GM12891 (cell line): ENCODE measurements around the gene SPON1.

ENCODE experiments used
- DNase-seq: peaks from one replicate; pipeline ENCODE4 v3.0.0; 2011; ENCODE audit warnings: low spot score; ENCODE audit not compliant: insufficient read length
- FAIRE-seq: peaks from 2 replicates; lab custom pipeline; 2011; peaks lifted over from hg19 to GRCh38; lab: Jason Lieb, UNC
- PAX5 ChIP-seq: IDR thresholded peaks from 2 replicates; pipeline ENCODE4 v1.6.1; 2011; ENCODE audit warnings: low read length, moderate library complexity, mild to moderate bottlenecking; ENCODE audit not compliant: insufficient read depth, severe bottlenecking
- POLR2A ChIP-seq: IDR thresholded peaks from 2 replicates; pipeline ENCODE4 v1.6.1; 2011; ENCODE audit warnings: low read depth, low read length, control low read depth
- POLR2AphosphoS5 ChIP-seq: IDR thresholded peaks from 2 replicates; pipeline ENCODE4 v1.6.1; 2011; ENCODE audit warnings: low read depth, low read length, control low read depth
- POU2F2 ChIP-seq: IDR thresholded peaks from 2 replicates; pipeline ENCODE4 v1.6.1; 2011; ENCODE audit warnings: low read depth, mild to moderate bottlenecking, control low read depth, low read length, moderate library complexity
- SPI1 ChIP-seq: IDR thresholded peaks from 2 replicates; pipeline ENCODE4 v1.6.1; 2011; ENCODE audit warnings: low read depth, low read length, control low read depth
- TAF1 ChIP-seq: IDR thresholded peaks from 2 replicates; pipeline ENCODE4 v1.6.1; 2011; ENCODE audit warnings: low read depth, low read length, control low read depth

The SPON1 gene

GRCh38 chr11:14179116-14179820 lies 216.7 kb downstream of the SPON1 start:
- DNase-seq (no peak), FAIRE-seq (no peak)
- TF ChIP-seq SPI1 (no peak), POU2F2 (no peak), TAF1 (no peak), PAX5 (no peak), POLR2AphosphoS5 (no peak), POLR2A (no peak)

DNA sequence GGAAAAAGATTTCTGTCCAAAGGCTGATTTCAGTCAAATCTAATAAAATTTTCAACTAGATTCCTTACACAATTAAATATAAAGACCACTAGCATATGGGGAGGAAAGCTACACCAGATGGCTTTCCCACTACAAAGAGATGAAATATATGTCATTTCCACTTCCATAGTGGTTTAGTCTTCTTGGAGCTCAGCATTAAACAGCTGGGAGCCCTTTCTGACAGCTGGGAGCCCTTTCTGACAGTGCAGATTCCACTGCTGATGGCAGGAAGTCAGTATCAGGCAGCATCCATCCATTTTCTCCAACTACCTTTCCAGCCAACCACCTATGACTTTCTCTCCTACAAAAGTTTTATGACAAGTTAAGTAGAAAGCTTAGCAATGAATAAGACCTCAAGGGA lies 218.6 kb downstream of the SPON1 start:
- TF ChIP-seq POLR2A (no peak), SPI1 (no peak), PAX5 (no peak), POU2F2 (no peak), TAF1 (no peak), POLR2AphosphoS5 (no peak)
- no peak for FAIRE-seq
- DNase-seq, result no peak

DNA sequence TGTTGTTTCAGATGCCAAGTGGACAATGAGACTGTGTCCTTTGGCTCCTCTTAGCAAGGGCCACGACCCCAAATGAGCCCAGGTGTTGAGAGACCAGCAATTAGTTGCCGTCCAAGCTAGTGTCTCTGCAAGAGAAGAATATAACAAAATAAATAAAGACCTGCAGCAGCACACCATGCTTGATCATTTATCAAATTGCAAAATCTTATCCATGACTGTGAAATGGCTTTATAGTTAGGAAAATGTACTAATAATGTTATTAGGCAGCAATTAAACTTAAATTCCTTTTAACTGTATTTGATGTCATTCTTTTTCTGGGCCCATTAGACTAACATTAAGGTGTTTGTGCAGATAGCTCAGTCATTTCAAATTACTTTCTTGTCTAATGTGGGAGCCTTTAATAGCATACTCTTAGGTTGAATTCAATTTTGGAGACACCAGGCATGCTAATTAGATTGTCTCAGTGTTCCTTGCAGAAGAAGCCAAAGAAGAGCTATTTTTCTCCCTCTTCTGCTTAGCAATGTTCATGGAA lies 220.4 kb downstream of the SPON1 start:
- TF ChIP-seq POU2F2 (no peak), POLR2AphosphoS5 (no peak), SPI1 (no peak)
- FAIRE-seq (no peak), DNase-seq (no peak)

DNA sequence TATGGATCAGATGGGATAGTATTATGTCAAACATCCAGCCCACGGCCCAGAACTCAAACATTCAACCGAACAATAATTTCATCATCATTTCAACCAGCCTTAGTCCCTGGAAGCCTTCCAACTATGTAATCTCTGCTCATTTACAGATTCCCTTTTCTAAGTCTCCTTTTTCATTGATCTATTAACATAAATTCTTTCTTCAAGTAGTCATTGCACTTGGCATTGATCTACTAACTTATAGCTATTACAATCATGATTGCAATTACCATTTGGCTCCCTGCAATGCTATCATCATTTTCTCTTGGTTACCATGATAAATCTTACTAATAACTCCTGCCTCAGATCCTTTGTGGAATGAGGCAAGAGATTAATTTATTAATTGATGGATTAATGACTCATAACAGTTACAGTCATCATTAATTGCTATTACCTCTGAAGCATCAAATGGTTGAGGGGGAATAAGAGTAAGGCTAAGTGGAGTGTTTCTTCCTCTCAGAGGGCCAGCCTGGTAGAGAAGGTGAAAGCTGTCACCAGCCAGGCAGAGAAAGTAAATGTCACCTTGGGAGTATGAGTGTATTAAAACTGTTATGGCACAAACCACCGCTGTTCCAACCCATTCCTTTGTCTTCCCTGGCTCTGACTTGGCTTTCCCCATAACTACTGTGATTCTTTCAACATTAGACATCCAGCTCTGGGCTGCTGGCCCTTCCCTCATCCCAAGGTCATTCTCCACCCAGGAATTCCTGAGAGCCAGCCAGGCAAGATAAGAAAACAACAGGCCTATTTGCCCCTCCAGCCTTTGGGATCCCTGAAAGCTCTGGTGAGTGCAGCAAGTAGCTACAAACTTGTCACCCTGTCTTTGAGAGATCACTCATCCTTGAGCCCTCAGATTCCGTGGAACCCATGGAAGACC lies 221.8 kb downstream of the SPON1 start:
- no peak for FAIRE-seq
- no peak for DNase-seq
- TF ChIP-seq POU2F2 (no peak), PAX5 (no peak), POLR2AphosphoS5 (no peak), POLR2A (no peak), TAF1 (no peak), SPI1 (no peak)

- DNase-seq, result no peak
- FAIRE-seq, result no peak
- no peak for TF ChIP-seq POU2F2
- no peak for TF ChIP-seq TAF1
These were observed 222.9 kb downstream of the SPON1 start for GRCh38 chr11:14185461-14185860.

DNA sequence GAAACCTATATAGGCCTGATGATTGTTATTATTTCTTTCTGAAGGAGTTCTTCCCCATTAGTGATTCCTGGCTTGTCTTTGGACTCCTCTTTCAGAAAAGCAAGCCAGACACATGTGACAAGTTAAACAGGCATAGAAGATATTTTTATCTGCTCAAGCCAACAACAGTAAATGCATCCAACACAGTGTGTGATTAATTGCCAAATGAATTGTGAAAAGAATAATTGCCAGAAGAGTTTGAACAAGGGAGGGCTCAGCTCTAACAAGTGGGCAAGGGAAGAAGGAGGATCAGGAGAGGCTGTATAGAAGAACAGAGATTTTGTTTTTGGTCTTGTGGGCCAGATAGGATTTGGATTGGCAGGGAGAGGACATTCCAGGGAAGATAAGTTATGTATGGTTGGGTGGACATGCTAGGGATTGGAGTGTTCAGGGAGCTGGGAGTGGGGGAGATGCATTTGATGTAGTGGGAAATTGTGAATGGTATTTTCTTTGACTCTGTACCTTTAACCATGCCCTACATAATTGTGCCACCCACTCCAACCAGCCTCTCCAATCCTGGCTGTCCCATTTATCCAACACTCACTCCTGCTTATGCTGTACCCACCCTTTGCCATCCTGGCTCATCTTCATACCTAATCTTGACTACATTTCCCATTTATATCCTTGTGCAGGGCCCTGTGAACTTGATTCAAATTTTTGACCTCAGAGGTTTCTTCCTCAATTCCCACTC lies 223.7 kb downstream of the SPON1 start:
- TF ChIP-seq POLR2AphosphoS5, result no peak
- TF ChIP-seq POLR2A, result no peak
- TF ChIP-seq SPI1, result no peak
- DNase-seq (no peak), FAIRE-seq (no peak)

GRCh38 chr11:14189874-14190273 lies 227.4 kb downstream of the SPON1 start:
- no peak for FAIRE-seq
- TF ChIP-seq PAX5 (no peak), SPI1 (peak; percentile 89), POU2F2 (no peak), POLR2AphosphoS5 (no peak)

DNA sequence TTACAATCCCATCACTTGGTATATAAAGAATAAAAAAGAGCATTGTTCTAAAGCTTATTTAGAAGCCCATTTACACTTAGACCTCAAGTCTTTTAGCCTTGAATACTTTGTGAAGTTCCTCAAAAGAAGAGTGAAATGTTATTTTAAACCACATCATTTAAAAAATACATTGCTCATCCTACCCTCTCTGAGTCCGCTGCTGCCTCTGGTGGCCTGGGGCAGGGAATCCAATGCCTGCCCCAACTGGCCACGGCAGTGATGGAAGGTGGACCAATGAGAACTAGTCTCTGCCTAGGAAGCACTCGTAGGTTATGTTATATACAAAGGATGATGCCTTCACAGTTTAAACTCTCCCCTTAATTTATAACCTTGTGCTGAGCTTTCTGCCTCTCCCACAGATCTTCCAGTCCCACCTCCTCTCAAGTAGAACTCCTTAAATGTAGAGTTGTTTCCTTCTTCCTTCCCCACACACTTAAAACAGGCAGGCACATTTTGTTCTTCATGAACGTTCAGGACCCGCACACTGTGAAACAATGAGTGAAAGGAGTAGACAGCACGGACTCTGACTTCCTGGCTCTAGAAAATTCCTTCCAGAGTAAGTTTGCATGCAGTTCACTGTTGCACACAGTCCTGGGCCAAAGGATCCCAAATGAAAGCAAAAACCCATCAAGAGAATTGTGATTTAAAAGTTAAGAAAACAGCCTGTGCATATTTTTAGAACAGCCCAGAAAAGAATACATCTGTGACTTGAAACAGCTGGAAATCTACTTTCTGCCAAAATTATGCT lies 228.7 kb downstream of the SPON1 start:
- no peak for FAIRE-seq

More at GRCh38 chr11:14189874-14190273, 227.4 kb downstream of the SPON1 start:
- DNase-seq, result no peak

GRCh38 chr11:14193644-14194043 lies 231.1 kb downstream of the SPON1 start:
- no peak for FAIRE-seq
- DNase-seq, result no peak
- no peak for TF ChIP-seq POLR2AphosphoS5
- TF ChIP-seq TAF1, result no peak
- no peak for TF ChIP-seq PAX5
- TF ChIP-seq SPI1, result no peak
- no peak for TF ChIP-seq POU2F2
- TF ChIP-seq POLR2A, result no peak

More for the DNA sequence above, 228.7 kb downstream of the SPON1 start:
- TF ChIP-seq POLR2AphosphoS5, result no peak
- no peak for TF ChIP-seq POLR2A
- TF ChIP-seq TAF1, result no peak
- TF ChIP-seq POU2F2, result no peak
- TF ChIP-seq SPI1, result no peak
- no peak for TF ChIP-seq PAX5
- no peak for DNase-seq
